B cell (primary cell): ENCODE measurements around the gene JAKMIP2. TPM values are rescaled to one million over a fixed set of nuclear protein-coding genes. Genes with fewer than 3 reads are reported as not detected.

Experiments
- ATAC-seq: fragments of 200-7000 bp; cut with Tn5 transposase; one replicate; pipeline ENCODE4 v1.10.0; 2021; ENCODE audit warnings: low read depth, mild to moderate bottlenecking, moderate number of reproducible peaks, moderate library complexity
- CTCF ChIA-PET: fragments of 350-600 bp; sonication (Branson Sonifier 250); formaldehyde crosslinking; loops from one replicate; lab custom pipeline; 2021; ENCODE audit warnings: antibody characterized with exemption, inconsistent platforms; lab: Charles Lee
- POLR2A ChIA-PET: fragments of 350-600 bp; sonication (Branson Sonifier 250); formaldehyde crosslinking; loops from one replicate; lab custom pipeline; 2021; ENCODE audit warnings: antibody characterized with exemption; lab: Charles Lee
- DNase-seq: peaks from one replicate; pipeline ENCODE4 v3.0.0; 2013
- H2AFZ ChIP-seq: 2 replicates; pipeline ENCODE4 v1.6.1; 2012; ENCODE audit warnings: mild to moderate bottlenecking, low read depth, low read length; ENCODE audit not compliant: insufficient read depth, poor library complexity, severe bottlenecking
- H3K27ac ChIP-seq, 2 donors: 1 replicate in 1 of 2; 2 replicates in 1 of 2; pipeline ENCODE4 v1.5.1; 2012 to 2013; ENCODE audit warnings: low read length in 2 of 2, mild to moderate bottlenecking in 2 of 2, moderate library complexity in 1 of 2
- H3K27me3 ChIP-seq, 4 experiments: fragments of 200-600 bp in 1 of 4; sonication (generic) in 1 of 4; replicated peaks in 1 of 4; 1 replicate in 2 of 4; 2 replicates in 2 of 4; pipeline versions ENCODE4 v1.6.1 to v1.7.0; 2013 to 2016; ENCODE audit warnings: low read length in 3 of 4, mild to moderate bottlenecking in 2 of 4, mixed read lengths in 1 of 4, moderate library complexity in 1 of 4; ENCODE audit not compliant: insufficient read depth in 4 of 4, control insufficient read depth in 3 of 4; ENCODE audit errors: control extremely low read depth in 1 of 4
- H3K36me3 ChIP-seq, 2 experiments: replicated peaks in 1 of 2; 1 replicate in 1 of 2; 2 replicates in 1 of 2; pipeline versions ENCODE4 v1.6.1 to v1.7.1; 2013; ENCODE audit warnings: low read length in 1 of 2; ENCODE audit not compliant: insufficient read depth in 2 of 2, control insufficient read depth in 1 of 2; ENCODE audit errors: control extremely low read depth in 1 of 2, extremely low read depth in 1 of 2
- H3K4me1 ChIP-seq, 2 donors: fragments of 200-600 bp in 1 of 2; sonication (generic) in 1 of 2; 1 replicate in 1 of 2; 2 replicates in 1 of 2; pipeline versions ENCODE4 v1.5.1 to v1.6.1; 2013 to 2017; ENCODE audit warnings: low read length in 2 of 2; ENCODE audit not compliant: control insufficient read depth in 2 of 2, insufficient read depth in 2 of 2
- H3K4me2 ChIP-seq: replicated peaks from 2 replicates; pipeline ENCODE3; 2012; ENCODE audit warnings: mild to moderate bottlenecking, low read depth, low read length; ENCODE audit not compliant: poor library complexity, severe bottlenecking
- H3K4me3 ChIP-seq, 5 experiments: fragments of 200-600 bp in 1 of 5; sonication (generic) in 1 of 5; 1 replicate in 3 of 5; 2 replicates in 2 of 5; pipeline versions ENCODE4 v1.5.1 to v1.7.0; 2011 to 2016; ENCODE audit warnings: low read length in 4 of 5, mild to moderate bottlenecking in 4 of 5, low read depth in 2 of 5, control low read depth in 1 of 5, moderate library complexity in 1 of 5; ENCODE audit not compliant: insufficient read depth in 1 of 5; ENCODE audit errors: control extremely low read depth in 1 of 5, extremely low read depth in 1 of 5
- H3K79me2 ChIP-seq: fragments of 200-600 bp; sonication (generic); one replicate; pipeline ENCODE4 v1.6.0; 2016; ENCODE audit warnings: low read length; ENCODE audit not compliant: control insufficient read depth, insufficient read depth
- H3K9ac ChIP-seq: fragments of 200-600 bp; sonication (generic); 2 replicates; pipeline ENCODE4 v1.6.1; 2017; ENCODE audit warnings: mild to moderate bottlenecking, low read length, moderate library complexity
- H3K9me3 ChIP-seq, 3 donors: one replicate each; pipeline versions ENCODE4 v1.6.1 to v1.7.1; 2013; ENCODE audit warnings: low read length in 2 of 3; ENCODE audit not compliant: control insufficient read depth in 2 of 3, insufficient read depth in 1 of 3; ENCODE audit errors: control extremely low read depth in 1 of 3
- H4K20me1 ChIP-seq: 2 replicates; pipeline ENCODE4 v1.6.0; 2012; ENCODE audit warnings: mild to moderate bottlenecking, low read length; ENCODE audit not compliant: insufficient read depth, control insufficient read depth, poor library complexity, severe bottlenecking
- H3K27ac Mint-ChIP-seq: one replicate; pipeline ENCODE4 v1.8.0; 2021; ENCODE audit warnings: mixed read lengths
- H3K27me3 Mint-ChIP-seq: one replicate; pipeline ENCODE4 v1.8.0; 2021; ENCODE audit warnings: mixed read lengths
- H3K4me1 Mint-ChIP-seq: one replicate; pipeline ENCODE4 v1.8.0; 2021; ENCODE audit warnings: mixed read lengths
- H3K4me3 Mint-ChIP-seq: one replicate; pipeline ENCODE4 v1.8.0; 2021; ENCODE audit warnings: mixed read lengths
- H3K9me3 Mint-ChIP-seq: one replicate; pipeline ENCODE4 v1.8.0; 2022; ENCODE audit warnings: mixed read lengths; ENCODE audit not compliant: insufficient read depth
- CTCF ChIP-seq: fragments of 200-600 bp; IDR thresholded peaks from one replicate; pipeline ENCODE4 v1.8.0; 2022; ENCODE audit warnings: antibody characterized with exemption, mild to moderate bottlenecking
- EZH2 ChIP-seq: IDR thresholded peaks from 2 replicates; pipeline ENCODE4 v1.6.1; 2012; ENCODE audit warnings: borderline replicate concordance, low read depth, mild to moderate bottlenecking, moderate library complexity, low read length; ENCODE audit not compliant: insufficient read depth, poor library complexity, severe bottlenecking
- WGBS: methylation state at CpG from one replicate; pipeline ENCODE4 v1.1.5; 2013; ENCODE audit warnings: missing lambda C conversion rate; ENCODE audit not compliant: insufficient coverage; 5-methylcytosine and 5-hydroxymethylcytosine counted together
- intact Hi-C: fragments of 100-400 bp; cut with micrococcal nuclease; formaldehyde crosslinking; loops from one replicate; pipeline ENCODE4 v1.10.0; 2022
- polyA plus RNA-seq: library from polyadenylated mRNA; depleted of rRNA; stranded (reverse); fragments of >200 nt; gene quantifications from 2 replicates; pipeline ENCODE4 v1.2.3, GENCODE V29; 2012
- total RNA-seq, 2 donors: library from RNA; stranded (reverse); fragments of 120-200 nt in 1 of 2; gene quantifications; 1 replicate in 1 of 2; 2 replicates in 1 of 2; pipeline versions ENCODE4 v1.2.3 to v1.2.4, GENCODE V29; 2013 to 2022

The JAKMIP2 gene
- total and polyA plus RNA-seq, 2 donors (not counting 1 experiment from before 2014, with no cell fraction given) = 0.24 to 4.1 TPM

GRCh38 chr5:147690595-147690994 lies 91.9 kb downstream of the JAKMIP2 start:
- Histone ChIP-seq H4K20me1 (no peaks in the 10 kb centered on the region), H3K27ac (no peak overlapping the region), H3K4me1 (no peaks in the 10 kb centered on the region), H3K9ac (no peak overlapping the region), H3K4me3 (no peak overlapping the region), H3K79me2 (no peaks in the 10 kb centered on the region), H3K27me3 (no peaks in the 10 kb centered on the region), H2AFZ (no peak overlapping the region), H3K4me2 (no peak overlapping the region), H3K9me3 (no peaks in the 10 kb centered on the region), H3K36me3 (no peaks in the 10 kb centered on the region)
- ATAC-seq (no peak), DNase-seq (no peak)
- Mint-ChIP-seq H3K9me3 (no peaks in the 10 kb centered on the region), H3K27me3 (no peaks in the 10 kb centered on the region), H3K4me1 (no peaks in the 10 kb centered on the region), H3K4me3 (no peak overlapping the region), H3K27ac (no peak overlapping the region)
- no CpG with 5 or more reads among the region's 2 CpGs for WGBS
- intact Hi-C loops = no loop called here
- TF ChIP-seq CTCF (no peak), EZH2 (no peak)
- POLR2A ChIA-PET = no interaction called here
- CTCF ChIA-PET = no interaction called here

- no peak overlapping the region for H3K27ac Mint-ChIP-seq
- CTCF ChIA-PET = no interaction called here
- Histone ChIP-seq H3K27me3 (no peaks in the 10 kb centered on the region), H3K4me3 (no peak overlapping the region), H3K9ac (no peak overlapping the region), H3K9me3 (no peaks in the 10 kb centered on the region), H3K27ac (no peak overlapping the region), H3K79me2 (no peaks in the 10 kb centered on the region), H2AFZ (no peak overlapping the region), H3K36me3 (no peaks in the 10 kb centered on the region), H4K20me1 (no peaks in the 10 kb centered on the region), H3K4me1 (no peaks in the 10 kb centered on the region), H3K4me2 (no peak overlapping the region)
- H3K4me1 Mint-ChIP-seq = no peaks in the 10 kb centered on the region
- no peak for TF ChIP-seq CTCF
- POLR2A ChIA-PET = no interaction called here
- H3K4me3 Mint-ChIP-seq = no peak overlapping the region
- DNase-seq (no peak), ATAC-seq (no peak)
- WGBS = 100% methylated on average over 3 of the region's 4 CpGs
- no peaks in the 10 kb centered on the region for H3K9me3 Mint-ChIP-seq
- intact Hi-C loops = no loop called here
- no peaks in the 10 kb centered on the region for H3K27me3 Mint-ChIP-seq
These were observed 93.1 kb downstream of the JAKMIP2 start for GRCh38 chr5:147689426-147689825.
